GM12864 (cell line): ENCODE results near the gene CNOT4.
A peak's percentile ranks its signal among the peaks of the same experiment; 100 is the strongest.

Experiments
- DNase-seq: peaks from one replicate; pipeline ENCODE4 v3.0.0-alpha.2; 2011; ENCODE audit warnings: low read depth
- H3K4me3 ChIP-seq: 2 replicates; pipeline ENCODE4 v1.5.1; 2011; ENCODE audit warnings: mild to moderate bottlenecking, low read depth, low read length, control low read depth
- CTCF ChIP-seq: IDR thresholded peaks from 2 replicates; pipeline ENCODE4 v1.5.1; 2011; ENCODE audit warnings: low read depth, mild to moderate bottlenecking, moderate library complexity, low read length, control low read depth, inconsistent platforms; ENCODE audit errors: missing control alignments

The CNOT4 gene

GRCh38 chr7:135517060-135517459 is 7.2 kb upstream of the CNOT4 start:
- no peak for TF ChIP-seq CTCF
- H3K4me3 ChIP-seq = no peak overlapping the region
- no peak for DNase-seq

GRCh38 chr7:135514856-135515255 is 5.0 kb upstream of the CNOT4 start:
- no peak overlapping the region for H3K4me3 ChIP-seq
- no peak for TF ChIP-seq CTCF
- no peak for DNase-seq

- peak; percentile 62 for DNase-seq
- no peak overlapping the region for H3K4me3 ChIP-seq
- peak; percentile 48 for TF ChIP-seq CTCF
Measured at GRCh38 chr7:135512135-135512887, 2.4 kb upstream of the CNOT4 start.

- peak overlapping the region; percentile 91 for H3K4me3 ChIP-seq
- no peak for TF ChIP-seq CTCF
- DNase-seq = no peak
Measured at GRCh38 chr7:135510592-135511183, 786 bp upstream of the CNOT4 start.

GRCh38 chr7:135509589-135509838 is 388 bp downstream of the CNOT4 start:
- peak overlapping the region; percentile 91 for H3K4me3 ChIP-seq
- no peak for TF ChIP-seq CTCF
- peak; percentile 26 for DNase-seq

GRCh38 chr7:135508883-135509588 is 866 bp downstream of the CNOT4 start:
- no peak for TF ChIP-seq CTCF
- H3K4me3 ChIP-seq = peak overlapping the region; percentile 91
- DNase-seq = peak; percentile 22
